ENCODE results near the gene PPIA.
"Not testable (repeated sequence)": the region's sequence is repeated elsewhere in the genome, so short reads cannot be mapped to it uniquely, and the experiment has no call there.

PPIA gene

GRCh38 chr7:44787762-44788161, 8.7 kb upstream of the PPIA start:
- DNase-seq (ENCODE audit: low spot score) = no peak

GRCh38 chr7:44789990-44790389, 6.5 kb upstream of the PPIA start:
- DNase-seq (ENCODE audit: low spot score) = no peak

- peak; percentile 83 for DNase-seq (ENCODE audit: low spot score)
Observed at GRCh38 chr7:44791278-44792219, 4.9 kb upstream of the PPIA start.

- DNase-seq (ENCODE audit: low spot score) = no peak
Observed at GRCh38 chr7:44793919-44794318, 2.6 kb upstream of the PPIA start.

GRCh38 chr7:44794331-44794730, 2.1 kb upstream of the PPIA start:
- DNase-seq (ENCODE audit: low spot score) = no peak

- peak; percentile 57 for DNase-seq (ENCODE audit: low spot score)
Observed at GRCh38 chr7:44796034-44796503, 412 bp upstream of the PPIA start.

- peak; percentile 88 for DNase-seq (ENCODE audit: low spot score)
Observed at GRCh38 chr7:44797329-44798258, 1.1 kb downstream of the PPIA start.

GRCh38 chr7:44798649-44799305, 2.3 kb downstream of the PPIA start:
- DNase-seq (ENCODE audit: low spot score) = no peak

- DNase-seq (ENCODE audit: low spot score) = no peak
Observed at GRCh38 chr7:44799939-44800338, 3.5 kb downstream of the PPIA start.

- DNase-seq (ENCODE audit: low spot score) = peak; percentile 38
Observed at GRCh38 chr7:44801890-44802289, 5.4 kb downstream of the PPIA start.

GRCh38 chr7:44802418-44803025, 6.0 kb downstream of the PPIA start:
- DNase-seq (ENCODE audit: low spot score) = no peak

- DNase-seq (ENCODE audit: low spot score) = not testable (repeated sequence)
Observed at GRCh38 chr7:44803828-44804519, 7.5 kb downstream of the PPIA start.

GRCh38 chr7:44805950-44806349, 9.5 kb downstream of the PPIA start:
- DNase-seq (ENCODE audit: low spot score) = no peak

GRCh38 chr7:44808914-44809393, 12.5 kb downstream of the PPIA start:
- DNase-seq (ENCODE audit: low spot score) = no peak

- no peak for DNase-seq (ENCODE audit: low spot score)
Observed at GRCh38 chr7:44811093-44811492, 14.6 kb downstream of the PPIA start.

- DNase-seq (ENCODE audit: low spot score) = no peak
Observed at GRCh38 chr7:44811571-44811970, 15.1 kb downstream of the PPIA start.

GRCh38 chr7:44814919-44815318, 18.4 kb downstream of the PPIA start:
- DNase-seq (ENCODE audit: low spot score) = no peak

GRCh38 chr7:44819292-44819691, 22.8 kb downstream of the PPIA start:
- DNase-seq (ENCODE audit: low spot score) = no peak

- DNase-seq (ENCODE audit: low spot score) = no peak
Observed at GRCh38 chr7:44823255-44823781, 26.8 kb downstream of the PPIA start.

GRCh38 chr7:44824894-44825526, 28.5 kb downstream of the PPIA start:
- DNase-seq (ENCODE audit: low spot score) = peak; percentile 21
